RWPE2 (cell line): ENCODE data around the gene SLC35C1.

ENCODE experiments used
- ATAC-seq: fragments of 200-7000 bp; cut with Tn5 transposase; 3 replicates; pipeline ENCODE4 v1.9.1; 2021; ENCODE audit warnings: low read depth
- DNase-seq: peaks from one replicate; pipeline ENCODE4 v3.0.0-alpha.2; 2020; ENCODE audit warnings: low spot score
- H3K27ac ChIP-seq: fragments of 450-650 bp; 2 replicates; pipeline ENCODE4 v1.5.1; 2017; ENCODE audit warnings: mild to moderate bottlenecking; ENCODE audit not compliant: poor library complexity, severe bottlenecking
- H3K27me3 ChIP-seq: fragments of 250-450 bp; sonication (Bioruptor Pico); 2 replicates; pipeline ENCODE4 v1.5.1; 2021; ENCODE audit warnings: mild to moderate bottlenecking, moderate library complexity; ENCODE audit not compliant: insufficient read depth, poor library complexity, severe bottlenecking
- H3K36me3 ChIP-seq: fragments of 250-450 bp; sonication (Bioruptor Pico); 2 replicates; pipeline ENCODE4 v1.5.1; 2020; ENCODE audit warnings: low read depth, mild to moderate bottlenecking, moderate library complexity
- H3K4me1 ChIP-seq: fragments of 250-450 bp; sonication (Bioruptor Pico); 2 replicates; pipeline ENCODE4 v1.5.1; 2021; ENCODE audit warnings: mild to moderate bottlenecking, moderate library complexity; ENCODE audit not compliant: insufficient read depth, poor library complexity, severe bottlenecking
- H3K4me3 ChIP-seq: fragments of 250-450 bp; sonication (Bioruptor Pico); 2 replicates; pipeline ENCODE4 v1.5.1; 2021; ENCODE audit warnings: mild to moderate bottlenecking, moderate library complexity; ENCODE audit not compliant: severe bottlenecking
- H3K9me3 ChIP-seq: fragments of 250-450 bp; sonication (Bioruptor Pico); 2 replicates; pipeline ENCODE4 v1.5.1; 2021; ENCODE audit warnings: mild to moderate bottlenecking, moderate library complexity; ENCODE audit not compliant: severe bottlenecking
- TF ChIP-seq, protein P1 (sequence below): fragments of 450-650 bp; IDR thresholded peaks from one replicate; pipeline ENCODE4 v1.5.1; 2017; ENCODE audit warnings: mild to moderate bottlenecking, moderate library complexity; ENCODE audit not compliant: poor library complexity, severe bottlenecking

The SLC35C1 gene

DNA sequence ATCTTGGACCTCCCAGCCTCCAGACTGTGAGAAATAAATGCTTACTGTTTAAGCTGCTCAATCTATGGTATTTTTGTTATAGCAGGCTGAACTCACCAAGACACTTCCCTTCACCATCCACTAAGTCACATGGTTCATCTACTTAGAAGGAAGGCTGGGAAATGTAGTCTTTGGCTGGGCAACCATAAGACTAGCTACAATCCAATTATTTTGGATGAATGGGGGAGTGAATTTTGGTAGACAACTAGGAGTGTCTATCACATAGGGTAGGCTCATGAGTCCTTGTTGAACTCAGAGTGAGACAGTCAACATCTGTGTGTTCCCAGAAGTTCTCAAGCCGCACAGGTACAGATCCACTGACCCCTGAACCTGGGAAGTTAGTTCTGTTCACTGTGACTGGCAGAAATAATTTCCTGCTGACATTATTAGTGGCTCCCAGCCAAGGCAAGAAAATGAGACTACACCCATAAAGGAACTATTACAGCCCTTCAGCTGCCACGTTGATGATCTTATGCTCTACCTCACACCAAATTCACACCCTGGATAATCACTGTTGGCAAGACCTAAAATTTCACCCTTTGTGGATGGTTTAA, 3.1 kb upstream of the SLC35C1 start:
- H3K4me3 ChIP-seq, result no peak overlapping the region
- ATAC-seq, result no peak

DNA sequence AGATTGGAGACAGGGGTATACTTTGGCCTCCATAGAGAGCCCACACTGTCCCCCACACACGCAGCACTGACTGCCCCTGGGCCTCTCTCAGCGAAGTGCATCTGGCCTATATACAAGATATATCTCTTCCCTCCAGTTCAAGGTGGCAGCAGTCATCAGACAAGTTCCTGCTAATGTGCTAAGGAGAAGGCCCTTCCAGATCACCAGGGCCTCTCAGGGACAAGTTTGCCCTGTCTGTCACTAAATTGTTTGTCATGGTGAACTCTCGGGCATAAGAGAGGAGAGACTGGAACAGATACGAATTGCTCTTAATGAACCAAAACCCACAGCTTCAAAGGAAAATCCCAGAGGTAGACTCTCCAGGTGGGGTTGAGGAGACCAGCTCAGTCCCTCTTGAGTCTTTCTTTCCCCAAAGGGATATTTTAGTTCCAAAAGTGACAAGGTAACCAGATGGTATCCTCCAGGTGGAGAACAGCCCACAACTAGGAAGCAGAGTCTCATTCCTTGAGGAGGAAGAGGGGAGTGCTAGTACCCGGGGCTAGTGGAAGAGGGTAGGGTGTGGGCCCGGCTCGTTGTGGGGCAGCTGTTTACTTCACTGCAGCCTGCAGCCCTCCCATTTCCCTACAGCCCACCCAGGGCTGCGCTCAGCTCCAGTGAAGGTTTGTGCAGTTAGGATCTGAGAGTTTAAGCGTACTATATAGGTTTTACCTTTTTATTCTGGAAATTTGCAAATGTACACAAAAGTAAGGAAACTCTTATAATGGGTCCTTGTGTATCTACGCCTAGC, 2.2 kb upstream of the SLC35C1 start:
- TF ChIP-seq, protein P1, sequence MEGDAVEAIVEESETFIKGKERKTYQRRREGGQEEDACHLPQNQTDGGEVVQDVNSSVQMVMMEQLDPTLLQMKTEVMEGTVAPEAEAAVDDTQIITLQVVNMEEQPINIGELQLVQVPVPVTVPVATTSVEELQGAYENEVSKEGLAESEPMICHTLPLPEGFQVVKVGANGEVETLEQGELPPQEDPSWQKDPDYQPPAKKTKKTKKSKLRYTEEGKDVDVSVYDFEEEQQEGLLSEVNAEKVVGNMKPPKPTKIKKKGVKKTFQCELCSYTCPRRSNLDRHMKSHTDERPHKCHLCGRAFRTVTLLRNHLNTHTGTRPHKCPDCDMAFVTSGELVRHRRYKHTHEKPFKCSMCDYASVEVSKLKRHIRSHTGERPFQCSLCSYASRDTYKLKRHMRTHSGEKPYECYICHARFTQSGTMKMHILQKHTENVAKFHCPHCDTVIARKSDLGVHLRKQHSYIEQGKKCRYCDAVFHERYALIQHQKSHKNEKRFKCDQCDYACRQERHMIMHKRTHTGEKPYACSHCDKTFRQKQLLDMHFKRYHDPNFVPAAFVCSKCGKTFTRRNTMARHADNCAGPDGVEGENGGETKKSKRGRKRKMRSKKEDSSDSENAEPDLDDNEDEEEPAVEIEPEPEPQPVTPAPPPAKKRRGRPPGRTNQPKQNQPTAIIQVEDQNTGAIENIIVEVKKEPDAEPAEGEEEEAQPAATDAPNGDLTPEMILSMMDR, result no peak
- no peak overlapping the region for H3K27ac ChIP-seq
- H3K27me3 ChIP-seq, result no peaks in the 10 kb centered on the region
- DNase-seq, result no peak
- H3K4me3 ChIP-seq, result no peak overlapping the region
- H3K36me3 ChIP-seq, result peaks cover 9% of the 10 kb centered on the region
- peaks cover 11% of the 10 kb centered on the region for H3K4me1 ChIP-seq
- no peaks in the 10 kb centered on the region for H3K9me3 ChIP-seq
- ATAC-seq, result no peak

More for the DNA sequence above, 3.1 kb upstream of the SLC35C1 start:
- no peaks in the 10 kb centered on the region for H3K27me3 ChIP-seq
- H3K9me3 ChIP-seq, result no peaks in the 10 kb centered on the region
- no peak overlapping the region for H3K27ac ChIP-seq
- peaks cover under 1% of the 10 kb centered on the region; the same call in 1 of the 2 replicates for H3K36me3 ChIP-seq
- peaks cover 6% of the 10 kb centered on the region for H3K4me1 ChIP-seq
- TF ChIP-seq, protein P1, result no peak
- DNase-seq, result no peak

DNA sequence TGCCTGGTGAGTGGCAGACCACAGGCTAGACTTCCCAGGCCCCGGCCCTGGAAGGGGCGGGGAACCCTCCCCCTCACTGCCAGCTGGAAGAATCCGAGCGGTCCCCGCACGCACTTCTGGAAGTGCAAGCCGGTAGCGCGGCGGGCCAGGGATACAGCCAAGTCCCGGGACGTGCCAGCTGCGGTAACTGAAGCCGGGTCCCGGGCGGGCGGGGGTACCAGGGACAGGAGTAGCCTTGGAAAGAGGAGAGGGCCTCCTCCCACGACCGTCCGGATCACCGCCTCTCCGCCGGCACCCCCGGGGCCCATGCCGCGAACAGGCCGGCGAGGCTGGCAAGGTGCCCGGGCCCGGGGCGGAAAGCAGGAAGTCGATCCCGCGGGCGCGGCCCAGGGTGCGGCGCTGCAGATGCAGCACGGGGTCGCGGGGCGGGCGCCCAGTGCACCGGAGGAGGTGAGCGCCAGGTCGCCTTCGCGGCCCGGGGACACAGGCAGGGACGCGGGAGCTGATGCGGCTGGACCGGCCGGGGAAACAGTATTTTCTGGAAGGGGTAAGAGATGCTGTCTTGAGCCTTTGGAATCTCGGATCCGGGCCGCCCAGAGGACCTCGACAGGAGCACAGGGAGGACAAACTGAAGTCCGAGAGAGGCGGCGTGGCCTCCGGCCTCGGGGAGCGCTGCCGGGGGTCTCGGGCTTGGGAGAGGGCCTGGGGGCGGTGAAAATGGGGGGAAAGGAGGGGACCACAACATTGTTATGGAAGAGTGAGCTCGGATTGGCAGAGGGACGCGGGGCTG, 783 bp upstream of the SLC35C1 start:
- H3K9me3 ChIP-seq, result no peaks in the 10 kb centered on the region
- peak overlapping the region; percentile 47 for H3K27ac ChIP-seq
- H3K4me1 ChIP-seq, result peaks cover 11% of the 10 kb centered on the region
- peak overlapping the region; percentile 52 for H3K4me3 ChIP-seq
- ATAC-seq (peak; percentile 35), DNase-seq (peak; percentile 77)
- TF ChIP-seq, protein P1, result no peak
- H3K36me3 ChIP-seq, result peaks cover 19% of the 10 kb centered on the region
- H3K27me3 ChIP-seq, result no peaks in the 10 kb centered on the region

DNA sequence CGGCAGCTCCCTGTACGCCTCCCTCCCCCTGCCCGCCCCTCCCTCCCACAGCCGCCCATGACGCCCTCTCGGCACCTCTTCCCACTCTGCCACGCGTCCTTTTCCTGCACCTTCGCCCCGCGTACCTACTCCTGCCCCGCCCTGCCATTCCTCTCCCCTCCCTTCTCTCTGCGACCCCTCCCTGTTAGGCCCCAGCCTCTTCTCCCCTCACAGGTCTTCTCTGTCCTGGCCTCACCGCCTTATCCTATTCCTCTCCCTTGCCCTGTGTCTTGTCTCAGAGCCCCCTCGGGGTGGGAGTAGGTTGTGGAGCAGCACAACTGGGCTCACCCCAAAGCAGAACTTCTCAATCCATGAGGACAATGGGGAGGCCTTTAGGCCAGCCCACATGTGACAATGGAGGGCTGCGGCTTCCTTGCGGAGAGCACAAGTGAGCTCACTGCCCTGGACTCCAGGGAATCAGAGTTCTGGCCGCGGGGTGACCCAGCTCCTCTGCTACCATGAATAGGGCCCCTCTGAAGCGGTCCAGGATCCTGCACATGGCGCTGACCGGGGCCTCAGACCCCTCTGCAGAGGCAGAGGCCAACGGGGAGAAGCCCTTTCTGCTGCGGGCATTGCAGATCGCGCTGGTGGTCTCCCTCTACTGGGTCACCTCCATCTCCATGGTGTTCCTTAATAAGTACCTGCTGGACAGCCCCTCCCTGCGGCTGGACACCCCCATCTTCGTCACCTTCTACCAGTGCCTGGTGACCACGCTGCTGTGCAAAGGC, 539 bp downstream of the SLC35C1 start:
- H3K4me3 ChIP-seq, result peak overlapping the region; percentile 52
- H3K36me3 ChIP-seq, result peaks cover 19% of the 10 kb centered on the region
- ATAC-seq (peak; percentile 47), DNase-seq (no peak)
- H3K9me3 ChIP-seq, result no peaks in the 10 kb centered on the region
- TF ChIP-seq, protein P1, result no peak
- H3K4me1 ChIP-seq, result peaks cover 11% of the 10 kb centered on the region
- no peaks in the 10 kb centered on the region for H3K27me3 ChIP-seq
- peak overlapping the region; percentile 47 for H3K27ac ChIP-seq
